Retinal pigment epithelial cell (primary cell): ENCODE measurements around the gene AOPEP.

Experiments
- DNase-seq: peaks from one replicate; pipeline ENCODE4 v3.0.0-alpha.2; 2010; ENCODE audit warnings: low read depth
- H3K4me3 ChIP-seq: 2 replicates; pipeline ENCODE4 v1.5.1; 2011; ENCODE audit warnings: mild to moderate bottlenecking, low read length, control low read depth, moderate library complexity
- CTCF ChIP-seq: conservative IDR thresholded peaks from 2 replicates; pipeline ENCODE4 v1.5.1; 2011; ENCODE audit warnings: low read depth, low read length, control low read depth, inconsistent platforms

AOPEP gene

DNA sequence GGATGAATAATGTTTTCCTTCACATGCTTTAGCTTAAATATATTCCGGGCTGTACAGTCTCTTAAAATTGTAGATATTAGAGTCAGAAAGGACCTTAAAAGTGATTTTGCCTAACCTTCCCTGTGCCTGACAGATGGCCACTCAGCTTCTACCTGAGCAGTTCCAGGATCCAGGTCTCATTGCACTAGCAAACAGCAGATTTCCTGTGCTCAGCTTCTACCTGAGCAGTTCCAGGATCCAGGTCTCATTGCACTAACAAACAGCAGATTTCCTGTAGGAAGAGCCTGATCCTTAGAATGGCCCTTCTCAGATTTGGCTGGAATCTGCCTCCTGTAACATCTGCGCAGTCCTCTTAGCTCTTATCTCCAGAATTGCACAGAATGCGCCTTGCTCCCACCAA is 219.8 kb downstream of the AOPEP start:
- TF ChIP-seq CTCF = no peak
- DNase-seq = no peak
- no peak overlapping the region for H3K4me3 ChIP-seq

DNA sequence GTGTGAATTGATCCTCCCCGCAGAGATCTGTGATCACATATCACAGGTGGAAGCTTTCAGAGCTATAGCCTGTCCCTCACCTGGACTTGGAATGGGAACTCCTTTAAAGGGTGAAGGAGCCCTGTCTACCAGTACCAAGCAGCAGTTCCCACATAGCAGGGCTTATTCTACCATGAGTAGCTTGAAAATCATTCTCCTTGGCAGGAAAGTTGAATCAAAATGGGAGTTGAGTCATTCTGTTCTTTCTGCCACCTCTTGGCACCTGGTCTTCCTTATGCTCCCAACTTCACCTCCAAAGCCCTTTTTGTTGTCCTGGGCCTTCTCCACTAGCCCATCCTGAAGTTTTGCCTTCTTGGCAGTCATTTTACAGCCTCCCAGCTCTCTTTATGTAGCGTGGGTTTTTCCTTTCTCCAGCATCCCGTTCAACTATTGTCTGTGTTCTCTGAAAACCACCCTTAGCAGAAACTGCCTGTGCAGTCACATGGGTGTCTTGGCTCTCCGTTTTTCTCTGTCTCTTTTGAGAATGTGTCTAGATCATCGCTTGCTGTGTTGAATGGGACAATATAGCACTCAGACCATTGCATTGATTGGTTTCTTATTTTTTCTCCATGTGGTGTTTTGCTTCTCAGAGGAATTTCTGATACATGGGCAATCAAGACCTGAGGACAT is 222.2 kb downstream of the AOPEP start:
- H3K4me3 ChIP-seq = no peak overlapping the region
- no peak for TF ChIP-seq CTCF
- DNase-seq = no peak

DNA sequence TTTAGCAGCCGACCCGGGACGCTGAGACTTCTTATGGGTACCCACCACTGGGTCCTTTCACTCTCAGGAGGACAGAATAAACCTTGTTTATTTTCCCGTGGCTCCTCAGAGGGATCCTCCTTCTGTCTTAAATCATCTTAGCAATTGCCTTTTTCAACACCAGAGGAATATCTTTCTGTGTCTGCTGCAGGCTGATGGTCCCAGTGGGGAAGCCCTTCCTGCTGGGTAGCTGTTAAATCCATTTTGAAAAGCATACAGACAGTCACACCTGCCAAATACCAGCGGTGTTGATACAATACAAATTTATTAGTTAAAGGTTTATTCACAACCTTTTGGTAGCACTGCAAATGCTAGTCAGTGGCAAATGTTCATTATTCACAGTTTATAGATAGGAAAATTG is 222.9 kb downstream of the AOPEP start:
- TF ChIP-seq CTCF = no peak
- no peak for DNase-seq

DNA sequence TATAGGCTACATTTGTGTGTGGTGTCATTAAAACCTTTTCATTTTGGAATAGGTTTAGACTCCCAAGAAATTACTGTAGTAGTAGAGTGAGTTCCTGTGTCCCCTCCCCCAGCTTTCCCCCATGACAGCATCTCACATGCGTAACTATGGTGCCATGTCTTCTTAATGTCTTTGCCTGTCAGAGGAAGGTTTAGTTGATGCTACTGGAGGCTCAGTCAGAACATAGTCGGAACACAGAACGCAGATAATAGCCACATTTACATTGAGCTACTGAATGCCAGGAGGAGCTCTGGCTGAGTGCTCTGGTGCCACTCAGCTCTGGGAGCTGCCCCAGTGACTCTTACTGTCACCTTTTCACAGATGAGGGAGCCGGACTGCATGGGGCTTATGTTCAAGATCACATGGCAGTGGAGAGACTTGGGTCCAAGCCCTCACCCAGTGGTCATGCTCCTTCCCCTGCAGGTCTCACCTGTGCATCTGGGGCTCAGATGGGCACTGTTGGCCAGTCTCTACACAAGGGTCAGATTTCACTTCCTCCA is 223.6 kb downstream of the AOPEP start:
- DNase-seq = no peak
- no peak for TF ChIP-seq CTCF
- H3K4me3 ChIP-seq = no peak overlapping the region

More for the DNA sequence above, 222.9 kb downstream of the AOPEP start:
- no peak overlapping the region for H3K4me3 ChIP-seq

DNA sequence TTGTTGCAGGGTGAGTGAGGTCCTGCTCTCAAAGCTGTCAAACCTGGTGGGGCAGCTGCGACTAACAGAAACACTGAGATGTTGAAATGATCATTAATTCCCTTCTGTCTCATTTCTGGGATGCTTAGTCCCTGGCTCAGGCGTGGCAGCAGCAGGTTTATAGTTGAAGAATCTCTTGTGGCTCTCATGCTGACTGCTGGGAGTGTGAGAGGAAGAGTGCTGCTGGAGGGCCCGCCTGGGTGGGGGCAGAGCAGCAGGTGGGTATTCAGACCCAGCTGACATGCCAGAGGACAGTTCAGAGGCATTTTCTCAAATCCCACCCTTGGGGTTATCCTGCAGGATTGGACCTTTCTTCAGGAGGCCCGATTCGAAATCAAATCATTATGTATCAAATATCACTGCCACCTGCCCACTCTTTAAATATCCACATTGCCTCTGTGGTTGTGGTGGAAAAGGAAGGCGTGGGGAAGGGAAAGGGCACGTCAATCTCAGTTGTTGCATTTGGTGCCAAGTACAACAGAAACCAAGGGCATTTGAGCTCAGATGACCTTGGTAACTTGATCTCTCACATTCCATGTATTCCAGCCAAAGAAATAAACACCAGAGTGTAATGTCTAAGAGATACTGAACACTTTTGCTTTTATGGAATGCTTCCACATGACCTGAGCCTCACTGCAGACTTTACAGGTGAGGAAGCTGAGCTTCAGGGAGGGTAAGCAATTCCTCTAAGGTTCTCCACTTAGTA is 224.3 kb downstream of the AOPEP start:
- TF ChIP-seq CTCF = no peak
- no peak overlapping the region for H3K4me3 ChIP-seq
- DNase-seq = peak; percentile 9

- TF ChIP-seq CTCF = no peak
- H3K4me3 ChIP-seq = no peak overlapping the region
- DNase-seq = no peak
These were observed 225.0 kb downstream of the AOPEP start for GRCh38 chr9:94951324-94952135.
